HG02759 (cell line): ENCODE results near the gene SRR.

Experiments used
- ATAC-seq: cut with Tn5 transposase; IDR thresholded peaks from one replicate; pipeline ENCODE4 v1.9.1; 2021; ENCODE audit warnings: mild to moderate bottlenecking, moderate library complexity; ENCODE audit not compliant: unreplicated experiment

SRR gene

GRCh38 chr17:2338315-2338657 is 34.5 kb downstream of the SRR start:
- ATAC-seq, result no peak

- ATAC-seq, result no peak
Measured at GRCh38 chr17:2343421-2343820, 39.7 kb downstream of the SRR start.

DNA sequence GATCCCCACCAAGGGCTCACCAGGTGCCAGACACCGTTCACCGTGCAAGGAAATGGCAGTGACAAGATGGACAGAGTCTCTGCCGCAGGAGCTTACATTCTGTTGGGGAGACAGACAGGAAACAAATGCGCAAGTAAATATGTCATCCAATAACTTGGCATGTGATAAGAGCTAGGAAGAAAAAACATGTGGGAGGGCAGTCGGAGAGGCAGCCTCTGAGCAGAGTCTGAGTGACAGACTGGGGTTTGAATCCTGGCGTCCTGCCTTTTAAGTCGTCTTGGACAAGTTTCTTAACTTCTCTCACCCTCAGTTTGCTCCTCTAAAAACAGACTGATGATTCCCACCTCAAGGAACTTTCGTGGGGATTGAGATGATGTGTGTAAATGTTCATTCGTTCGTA is 40.8 kb downstream of the SRR start:
- ATAC-seq, result no peak

DNA sequence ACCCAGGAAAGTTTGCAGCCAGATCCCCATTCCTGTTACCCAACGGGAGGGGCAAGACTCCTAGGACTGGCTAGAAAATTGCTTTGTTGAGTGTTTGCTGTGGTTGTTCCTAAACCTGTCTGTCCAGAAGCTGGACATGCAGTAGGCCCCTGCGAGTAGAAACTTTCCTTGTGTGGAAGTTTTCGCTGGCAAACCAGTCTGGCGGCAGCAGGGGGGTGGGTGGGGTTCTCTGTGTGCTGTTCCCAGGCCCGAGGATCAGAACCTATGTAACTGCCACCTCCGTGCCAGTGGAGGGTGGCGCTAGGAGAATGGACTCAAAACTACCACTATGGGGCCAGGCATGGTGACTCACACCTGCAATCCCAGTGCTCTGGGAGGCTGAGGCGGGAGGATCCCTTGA is 42.7 kb downstream of the SRR start:
- no peak for ATAC-seq

- ATAC-seq, result no peak
Measured at GRCh38 chr17:2347805-2348685, 44.3 kb downstream of the SRR start.

DNA sequence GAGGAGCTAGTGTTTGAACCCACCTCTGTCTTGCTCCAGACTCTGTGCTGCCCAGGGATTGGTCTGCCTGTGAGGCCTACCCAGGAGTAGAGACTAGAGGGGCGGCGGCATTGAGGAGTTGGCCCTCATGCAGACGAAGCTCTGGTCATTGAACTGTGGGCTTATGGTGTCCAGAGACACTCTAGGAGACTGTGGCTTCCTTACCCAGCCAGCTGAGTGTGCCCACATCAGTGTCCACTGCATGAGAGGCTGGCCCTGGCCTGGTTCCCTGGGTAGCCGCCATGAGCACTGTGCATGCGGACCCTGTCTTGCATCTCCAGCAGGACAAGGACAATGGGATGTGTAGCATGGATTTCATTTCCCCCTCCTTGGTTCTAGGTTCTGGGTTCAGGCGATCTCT is 47.5 kb downstream of the SRR start:
- ATAC-seq, result no peak

GRCh38 chr17:2354311-2354710 is 50.6 kb downstream of the SRR start:
- no peak for ATAC-seq

- no peak for ATAC-seq
Measured at GRCh38 chr17:2357237-2357636, 53.5 kb downstream of the SRR start.

- no peak for ATAC-seq
Measured at GRCh38 chr17:2357931-2358434, 54.2 kb downstream of the SRR start.

- no peak for ATAC-seq
Measured at GRCh38 chr17:2361010-2361760, 57.4 kb downstream of the SRR start.

- no peak for ATAC-seq
Measured at GRCh38 chr17:2362016-2362415, 58.3 kb downstream of the SRR start.

GRCh38 chr17:2362416-2362815 is 58.7 kb downstream of the SRR start:
- no peak for ATAC-seq

DNA sequence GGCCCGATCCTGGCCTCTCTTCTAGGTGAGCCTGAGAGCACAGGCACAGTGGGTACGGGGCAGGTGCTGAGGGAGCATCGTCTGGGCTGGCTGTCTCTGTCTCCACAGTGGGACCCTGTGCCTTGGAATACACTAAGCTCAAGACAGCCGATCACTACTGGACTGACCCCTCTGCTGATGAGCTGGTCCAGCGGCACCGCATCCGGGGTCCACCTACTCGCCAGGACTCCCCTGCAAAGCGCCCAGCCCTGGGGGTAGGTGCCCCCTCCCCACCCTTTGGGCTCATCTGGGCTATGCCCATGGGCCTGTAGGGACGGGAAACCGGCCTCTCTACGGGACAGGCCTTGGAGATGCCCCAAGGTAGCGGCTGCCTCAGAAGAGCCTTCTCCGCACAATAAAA is 59.1 kb downstream of the SRR start:
- ATAC-seq, result no peak

- no peak for ATAC-seq
Measured at GRCh38 chr17:2363318-2363717, 59.6 kb downstream of the SRR start.

DNA sequence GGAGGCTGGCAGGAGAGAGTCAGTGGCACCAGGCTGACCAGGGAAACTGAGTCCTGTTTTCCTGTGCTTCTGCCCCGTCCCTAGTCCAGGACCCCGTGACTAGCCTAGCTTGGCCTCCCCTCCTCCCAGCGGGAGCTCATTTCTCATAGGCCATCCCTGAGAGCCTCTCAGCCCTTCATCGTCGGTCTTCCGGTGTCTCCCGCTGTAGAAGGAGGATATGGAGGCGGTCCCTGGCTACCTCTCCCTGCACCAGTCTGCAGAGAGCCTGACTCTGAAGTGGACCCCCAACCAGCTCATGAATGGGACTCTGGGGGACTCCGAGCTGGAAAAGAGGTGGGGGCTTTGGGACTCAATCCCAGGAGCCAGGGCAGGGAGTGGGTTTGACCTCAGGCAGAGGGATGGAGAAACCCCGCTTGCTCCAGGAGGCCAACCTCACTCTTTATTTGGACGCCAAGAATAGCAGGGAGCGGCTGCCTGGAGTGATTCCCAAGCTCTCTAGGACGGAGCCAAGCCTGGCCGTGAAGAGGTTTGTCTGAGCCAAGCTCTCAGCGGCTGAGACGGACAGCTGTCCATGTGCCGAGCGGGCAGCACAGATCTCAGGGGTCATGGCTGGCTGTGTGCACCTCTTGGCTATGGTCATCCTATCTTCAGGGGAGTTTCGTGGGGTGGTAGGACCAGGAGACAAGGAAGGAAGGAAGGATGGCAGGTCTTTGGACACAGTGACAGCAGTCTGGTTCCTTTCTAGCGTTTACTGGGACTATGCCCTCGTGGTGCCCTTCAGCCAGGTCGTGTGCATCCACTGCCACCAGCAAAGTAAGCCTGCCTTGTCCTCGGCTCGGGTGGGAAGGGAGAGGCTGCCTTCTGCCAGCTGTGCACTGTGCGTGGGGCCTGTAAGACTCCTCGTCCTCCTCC is 60.4 kb downstream of the SRR start:
- no peak for ATAC-seq

- ATAC-seq, result no peak
Measured at GRCh38 chr17:2364763-2365116, 61.0 kb downstream of the SRR start.

DNA sequence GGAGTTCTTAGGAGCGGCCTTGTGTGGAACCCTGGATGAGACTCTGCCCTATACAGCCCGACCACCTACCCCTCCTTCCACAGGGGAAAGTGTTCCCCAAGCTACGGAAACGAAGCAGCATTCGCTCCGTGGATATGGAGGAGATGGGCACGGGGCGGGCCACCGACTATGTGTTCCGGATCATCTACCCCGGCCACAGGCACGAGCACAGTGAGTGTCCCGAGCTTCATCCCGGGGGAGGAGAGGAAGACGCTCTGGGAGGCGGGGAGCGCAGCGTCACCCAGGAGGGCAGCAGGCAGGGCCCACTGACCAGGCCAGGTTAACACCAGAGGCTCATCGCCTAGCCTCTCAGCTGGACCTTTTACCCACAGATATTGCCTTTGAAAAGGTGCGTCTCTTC is 61.4 kb downstream of the SRR start:
- no peak for ATAC-seq

- no peak for ATAC-seq
Measured at GRCh38 chr17:2366747-2367494, 63.2 kb downstream of the SRR start.

DNA sequence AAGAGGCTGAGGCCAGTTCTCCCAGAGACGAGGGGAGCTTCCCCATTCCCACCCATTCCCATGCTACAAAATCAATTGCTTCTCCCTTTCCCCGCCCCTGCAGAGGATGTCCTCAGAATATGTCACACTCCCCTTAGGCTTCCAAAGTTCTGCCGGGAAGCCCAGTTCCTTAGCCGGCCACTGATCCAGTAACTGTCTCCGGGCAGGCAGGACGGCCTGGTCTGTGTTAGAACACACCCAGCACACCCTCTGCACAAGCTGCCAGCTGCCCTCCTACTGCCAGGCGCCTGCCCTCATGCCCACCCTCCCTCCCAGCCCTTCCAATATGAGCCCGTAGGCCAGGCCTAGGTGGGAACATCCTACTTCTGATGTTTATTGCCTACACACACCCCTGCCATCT is 64.6 kb downstream of the SRR start:
- no peak for ATAC-seq

- ATAC-seq, result no peak
Measured at GRCh38 chr17:2369039-2369438, 65.3 kb downstream of the SRR start.
